Ovary (tissue), 3 donors: ENCODE measurements around the gene LEF1.

Experiments used
- CTCF ChIP-seq, 3 donors: fragments of 450-650 bp in 2 of 3; fragments of 200-600 bp in 1 of 3; IDR thresholded peaks; one replicate each; pipeline versions ENCODE4 v1.5.1 to v1.8.0; 2016 to 2022; ENCODE audit warnings: antibody characterized with exemption in 3 of 3, mild to moderate bottlenecking in 1 of 3
- EP300 ChIP-seq: sonication (generic); formaldehyde crosslinking; IDR thresholded peaks from one replicate; pipeline ENCODE4 v1.6.1; 2017; ENCODE audit warnings: antibody characterized with exemption
- POLR2A ChIP-seq: fragments of 450-650 bp; IDR thresholded peaks from one replicate; pipeline ENCODE4 v1.6.1; 2017; ENCODE audit warnings: antibody characterized with exemption, mild to moderate bottlenecking, moderate library complexity
- donor health status: DM: no; HTN: no; CAD: no.

- TF ChIP-seq CTCF (IDR thresholded peaks at IDR 0.05) (no peak), POLR2A (no peak), EP300 (no peak)
Observed at GRCh38 chr4:108034565-108034964, 134.2 kb downstream of the LEF1 start.
